GM21360 (cell line): ENCODE results near the gene ENTPD1.
"Not testable (repeated sequence)": the region's sequence is repeated elsewhere in the genome, so short reads cannot be mapped to it uniquely, and the experiment has no call there.

Experiments
- ATAC-seq: cut with Tn5 transposase; IDR thresholded peaks from one replicate; pipeline ENCODE4 v1.9.1; 2021; ENCODE audit warnings: mild to moderate bottlenecking, moderate library complexity; ENCODE audit not compliant: unreplicated experiment

Gene ENTPD1

DNA sequence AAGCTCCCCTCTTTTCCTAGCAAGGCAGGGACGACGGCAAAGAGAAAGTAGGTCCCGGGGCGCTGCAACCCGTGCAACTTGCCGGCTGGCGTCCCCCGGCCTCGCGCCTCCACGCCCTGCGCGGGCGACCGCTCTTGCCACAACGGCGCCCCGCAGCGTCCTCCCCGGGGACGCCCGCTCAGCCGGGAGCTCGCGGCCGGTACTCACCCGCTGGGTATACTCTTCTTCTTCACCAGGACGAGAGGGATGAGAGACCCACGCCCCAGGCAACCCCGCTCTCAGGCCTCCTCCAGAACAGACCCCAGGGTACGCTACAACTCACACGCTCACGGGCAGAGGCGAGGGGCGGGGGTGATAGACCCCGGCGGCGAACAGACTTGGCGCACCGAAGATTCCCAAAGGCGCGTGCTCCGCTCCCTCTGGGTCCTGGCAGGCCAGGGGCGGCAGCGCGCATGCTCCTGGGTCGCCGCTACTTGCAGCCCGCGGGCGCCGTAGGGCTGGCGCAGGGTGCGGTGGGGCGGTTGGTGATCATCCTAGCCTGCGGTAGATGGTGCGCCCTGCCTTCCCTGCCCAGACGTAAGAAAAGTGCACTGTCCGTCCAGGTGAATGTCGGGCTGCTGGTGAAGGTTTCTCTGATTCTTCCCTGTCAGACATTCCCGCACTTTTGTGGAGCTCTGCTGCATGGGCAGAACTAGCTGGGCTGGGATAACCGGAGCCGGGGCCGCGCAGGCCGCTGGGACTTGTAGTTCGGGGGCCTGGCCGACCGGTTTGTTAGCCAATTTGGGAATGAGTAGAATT, 151.7 kb downstream of the ENTPD1 start, which contains the start of gene CC2D2B:
Gene CC2D2B (plus strand): TSS at position 520 of the 798 bp plus-strand sequence. CDS start 3,349 bp downstream, outside the sequence.
- peak; percentile 93 for ATAC-seq

DNA sequence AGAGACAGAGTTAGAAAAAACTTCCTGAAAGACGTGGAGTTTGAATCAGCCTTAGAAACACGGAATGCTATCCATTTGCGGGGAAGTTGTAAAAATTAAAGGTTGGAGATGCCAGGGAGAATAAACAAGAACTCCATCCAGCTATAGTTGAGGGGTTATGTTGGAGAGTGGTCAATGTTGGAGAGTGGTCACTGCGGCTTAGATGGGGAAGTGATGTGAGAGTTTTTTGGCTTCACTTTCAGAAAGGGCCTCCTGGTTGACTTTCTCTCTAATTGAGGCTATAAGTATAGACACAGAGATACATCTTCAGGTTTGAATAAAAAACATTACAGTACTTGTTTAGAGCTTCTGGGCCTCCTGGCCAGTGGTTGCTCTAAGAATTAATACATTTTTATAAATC, 152.5 kb downstream of the ENTPD1 start:
- no peak for ATAC-seq

DNA sequence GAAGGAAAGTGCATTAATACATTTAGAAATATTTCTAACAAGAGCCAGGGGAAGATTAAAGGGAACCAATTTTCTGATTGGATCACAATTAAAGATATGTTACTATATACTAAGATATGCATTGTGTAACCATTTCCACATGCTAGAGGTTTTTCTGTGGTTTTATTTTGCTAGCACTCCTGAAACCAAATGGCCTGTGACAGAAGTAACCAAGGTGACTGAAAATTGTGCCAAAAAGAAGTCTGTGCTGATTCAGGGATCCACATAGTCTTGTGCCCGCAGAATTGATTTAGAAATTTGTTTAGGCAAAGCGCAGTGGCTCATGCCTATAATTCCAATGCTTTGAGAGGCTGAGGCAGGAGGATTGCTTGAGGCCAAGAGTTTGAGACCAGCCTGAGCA, 153.6 kb downstream of the ENTPD1 start:
- ATAC-seq, result no peak

DNA sequence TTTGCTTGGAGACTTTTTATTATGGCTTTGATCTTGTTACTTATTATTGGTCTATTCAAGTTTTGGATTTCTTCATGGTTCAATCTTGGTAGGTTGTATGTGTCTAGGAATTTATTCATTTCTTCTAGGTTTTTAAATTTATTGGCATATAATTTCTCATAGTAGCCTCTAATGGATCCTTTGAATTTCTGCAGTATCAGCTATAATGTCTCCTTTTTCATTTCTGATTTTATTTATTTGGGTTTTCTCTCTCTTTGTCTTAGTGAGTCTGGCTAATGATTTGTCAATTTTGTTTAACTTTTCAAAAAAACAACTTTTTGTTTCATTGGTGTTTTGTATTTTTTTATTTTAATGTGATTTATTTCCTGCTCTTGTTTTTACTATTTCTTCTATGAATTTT, 160.1 kb downstream of the ENTPD1 start:
- ATAC-seq, result not testable (repeated sequence)
